Stomach (tissue), 9 donors: ENCODE results near the gene RPS28. TPM values are rescaled to one million over a fixed set of nuclear protein-coding genes. Genes with fewer than 3 reads are reported as not detected.

Source experiments
- DNase-seq, 2 donors: peaks; one replicate each; pipeline versions ENCODE4 v3.0.0 to v3.0.0-alpha.2; 2013 to 2019
- H3K27ac ChIP-seq, 5 donors: fragments of 200-600 bp in 4 of 5; sonication (generic) in 4 of 5; one replicate each; pipeline ENCODE4 v1.5.1; 2013 to 2019; ENCODE audit warnings: mild to moderate bottlenecking in 1 of 5, moderate library complexity in 1 of 5
- H3K27me3 ChIP-seq, 3 donors: fragments of 200-600 bp; sonication (generic); one replicate each; pipeline ENCODE4 v1.5.1; 2017 to 2019; ENCODE audit warnings: mixed run types in 1 of 3
- H3K36me3 ChIP-seq, 4 donors: fragments of 200-600 bp; sonication (generic); 1 replicate in 3 of 4; 2 replicates in 1 of 4; pipeline ENCODE4 v1.5.1; 2016 to 2019
- H3K4me1 ChIP-seq, 4 donors: fragments of 200-600 bp; sonication (generic); one replicate each; pipeline ENCODE4 v1.5.1; 2016 to 2019
- H3K4me3 ChIP-seq, 4 donors: fragments of 200-600 bp; sonication (generic) in 3 of 4; one replicate each; pipeline ENCODE4 v1.5.1; 2016 to 2019; ENCODE audit warnings: mild to moderate bottlenecking in 1 of 4
- H3K9me3 ChIP-seq, 4 donors: fragments of 200-600 bp; sonication (generic); one replicate each; pipeline ENCODE4 v1.5.1; 2016 to 2019
- CTCF ChIP-seq, 7 experiments: fragments of 450-650 bp in 4 of 7; fragments of 200-600 bp in 3 of 7; sonication (generic) in 3 of 7; IDR thresholded peaks; one replicate each; pipeline ENCODE4 v1.5.1; 2016 to 2019; ENCODE audit warnings: antibody characterized with exemption in 7 of 7, control low read depth in 2 of 7, mild to moderate bottlenecking in 1 of 7
- EP300 ChIP-seq: sonication (generic); formaldehyde crosslinking; IDR thresholded peaks from one replicate; pipeline ENCODE4 v1.6.1; 2017; ENCODE audit warnings: antibody characterized with exemption
- POLR2A ChIP-seq, 4 donors: fragments of 450-650 bp; IDR thresholded peaks; one replicate each; pipeline ENCODE4 v1.6.1; 2016; ENCODE audit warnings: antibody characterized with exemption in 4 of 4, control low read depth in 2 of 4, mild to moderate bottlenecking in 1 of 4, moderate library complexity in 1 of 4
- POLR2AphosphoS5 ChIP-seq, 3 donors: sonication (generic); formaldehyde crosslinking; IDR thresholded peaks; one replicate each; pipeline ENCODE4 v1.6.1; 2016; ENCODE audit warnings: antibody characterized with exemption in 3 of 3
- WGBS, 5 donors: extraction: QIAGEN DNeasy Blood & Tissue Kit in 3 of 5; methylation state at CpG; one replicate each; pipeline versions ENCODE4 v1.1.5 to v1.1.7; 2013 to 2018; 5-methylcytosine and 5-hydroxymethylcytosine counted together
- intact Hi-C: fragments of 100-400 bp; cut with DNase I; formaldehyde crosslinking; loops from one replicate; pipeline ENCODE4 v1.15.1; 2023; ENCODE audit warnings: low total_unique reads
- polyA plus RNA-seq, 3 donors: library from polyadenylated mRNA; stranded (reverse); fragments of 200-250 nt; gene quantifications; one replicate each; pipeline ENCODE4 v1.2.3, GENCODE V29; 2013
- total RNA-seq, 5 donors: library from RNA; depleted of rRNA; stranded (reverse); fragments of >200 nt; gene quantifications; one replicate each; pipeline versions ENCODE4 v1.1.0 to v1.2.3, GENCODE V29; 2014 to 2016
- donor health status: healthy with polysubstance abuse.
- donor health status: Bipolar disorder and iron deficiency.
- donor health status: healthy.

RPS28 gene
- total and polyA plus RNA-seq, 8 donors = 335 to 2,088 (median 820) TPM

GRCh38 chr19:8355631-8356402 lies 34.5 kb downstream of the RPS28 start:
- intact Hi-C loops = loop anchor here (5.0 kb wide), 1 partner anchor 36 kb away; the partner anchor contains the start of gene RAB11B
- Histone ChIP-seq H3K27ac (peak overlapping the region; percentile 7 to 69 (median 57)), H3K4me3 (no peak overlapping the region), H3K9me3 (no peaks in the 10 kb centered on the region), H3K4me1 (peaks cover 20 to 42% (median 34%) of the 10 kb centered on the region in 4 donors), H3K36me3 (no peaks in the 10 kb centered on the region), H3K27me3 (peaks cover 0 to 15% (median 0%) of the 10 kb centered on the region in 3 donors)
- TF ChIP-seq POLR2A (IDR thresholded peaks at IDR 0.05) (no peak), POLR2AphosphoS5 (IDR thresholded peaks at IDR 0.05) (peak in 2 of 3 donors; percentile 41 to 82)
- WGBS, 5 donors = 57 to 69% (median 64%) methylated on average over 6 of the region's 6 CpGs
- no peak for DNase-seq

GRCh38 chr19:8357007-8357521 lies 35.8 kb downstream of the RPS28 start:
- H3K9me3 ChIP-seq = no peaks in the 10 kb centered on the region
- no peak overlapping the region for H3K27ac ChIP-seq
- WGBS, 5 donors = 62 to 71% (median 67%) methylated on average over 4 of the region's 4 CpGs
- no peaks in the 10 kb centered on the region for H3K36me3 ChIP-seq
- peaks cover 0 to 8% (median 0%) of the 10 kb centered on the region in 3 donors for H3K27me3 ChIP-seq
- H3K4me1 ChIP-seq = peaks cover 27 to 50% (median 44%) of the 10 kb centered on the region in 4 donors
- no peak overlapping the region for H3K4me3 ChIP-seq
- intact Hi-C loops = loop anchor here (5.0 kb wide), 1 partner anchor 35 kb away; the partner anchor contains the start of gene RAB11B
- TF ChIP-seq POLR2A (IDR thresholded peaks at IDR 0.05) = no peak
- no peak for TF ChIP-seq EP300
- no peak for TF ChIP-seq CTCF (IDR thresholded peaks at IDR 0.05)
- no peak for TF ChIP-seq POLR2AphosphoS5 (IDR thresholded peaks at IDR 0.05)
- DNase-seq = no peak

GRCh38 chr19:8358948-8359347 lies 37.7 kb downstream of the RPS28 start:
- no peak for DNase-seq
- no peaks in the 10 kb centered on the region for H3K9me3 ChIP-seq
- H3K36me3 ChIP-seq = no peaks in the 10 kb centered on the region
- 76 to 91% (median 85%) methylated on average over 6 of the region's 6 CpGs for WGBS, 5 donors
- peaks cover 0 to 5% (median 0%) of the 10 kb centered on the region in 3 donors for H3K27me3 ChIP-seq
- no peak overlapping the region for H3K4me3 ChIP-seq
- no peak overlapping the region for H3K27ac ChIP-seq
- TF ChIP-seq POLR2A (IDR thresholded peaks at IDR 0.05) (no peak), EP300 (no peak), CTCF (IDR thresholded peaks at IDR 0.05) (no peak), POLR2AphosphoS5 (IDR thresholded peaks at IDR 0.05) (no peak)
- H3K4me1 ChIP-seq = peaks cover 37 to 50% (median 45%) of the 10 kb centered on the region in 4 donors
- intact Hi-C loops = loop anchor here (5.0 kb wide), 1 partner anchor 33 kb away; the partner anchor contains the start of gene RAB11B

- Histone ChIP-seq H3K9me3 (no peaks in the 10 kb centered on the region), H3K4me3 (no peak overlapping the region), H3K27ac (no peak overlapping the region), H3K36me3 (no peaks in the 10 kb centered on the region), H3K27me3 (peaks cover 0 to 18% (median 0%) of the 10 kb centered on the region in 3 donors), H3K4me1 (peaks cover 40 to 50% (median 47%) of the 10 kb centered on the region in 4 donors)
- 80 to 95% (median 88%) methylated on average over 8 of the region's 8 CpGs for WGBS, 5 donors
- no peak for DNase-seq
- intact Hi-C loops = no loop called here
- TF ChIP-seq EP300 = no peak
- TF ChIP-seq CTCF (IDR thresholded peaks at IDR 0.05) = no peak
- TF ChIP-seq POLR2AphosphoS5 (IDR thresholded peaks at IDR 0.05) = no peak
- TF ChIP-seq POLR2A (IDR thresholded peaks at IDR 0.05) = no peak
Measured at GRCh38 chr19:8360196-8360595, 38.9 kb downstream of the RPS28 start.
